Esophagus squamous epithelium (tissue), 5 donors: ENCODE measurements around the gene BLOC1S4. TPM values are rescaled to one million over a fixed set of nuclear protein-coding genes. Genes with fewer than 3 reads are reported as not detected.

Experiments
- DNase-seq: peaks from one replicate; lab custom pipeline; 2025; lab: John Stamatoyannopoulos, UW
- H3K27ac ChIP-seq, 4 donors: fragments of 200-600 bp; sonication (generic); one replicate each; pipeline ENCODE4 v1.5.1; 2016 to 2019; ENCODE audit warnings: mild to moderate bottlenecking in 1 of 4
- H3K27me3 ChIP-seq, 4 donors: fragments of 200-600 bp; sonication (generic); 1 replicate in 3 of 4; 2 replicates in 1 of 4; pipeline versions ENCODE4 v1.5.1 to v1.6.0; 2017 to 2021; ENCODE audit warnings: antibody characterized with exemption in 1 of 4
- H3K36me3 ChIP-seq, 3 donors: fragments of 200-600 bp; sonication (generic); one replicate each; pipeline ENCODE4 v1.5.1; 2016 to 2019
- H3K4me1 ChIP-seq, 3 donors: fragments of 200-600 bp; sonication (generic); one replicate each; pipeline ENCODE4 v1.5.1; 2017 to 2019
- H3K4me3 ChIP-seq, 4 donors: fragments of 200-600 bp; sonication (generic); 1 replicate in 3 of 4; 2 replicates in 1 of 4; pipeline ENCODE4 v1.5.1; 2016 to 2019; ENCODE audit warnings: mild to moderate bottlenecking in 2 of 4, moderate library complexity in 1 of 4
- H3K9me3 ChIP-seq, 3 donors: fragments of 200-600 bp; sonication (generic); one replicate each; pipeline ENCODE4 v1.5.1; 2016 to 2019
- CTCF ChIP-seq, 6 experiments: fragments of 450-650 bp in 4 of 6; fragments of 200-600 bp in 2 of 6; sonication (generic) in 2 of 6; IDR thresholded peaks; one replicate each; pipeline ENCODE4 v1.5.1; 2016 to 2019; ENCODE audit warnings: antibody characterized with exemption in 6 of 6, mild to moderate bottlenecking in 4 of 6, moderate library complexity in 4 of 6
- POLR2A ChIP-seq, 4 donors: fragments of 450-650 bp; IDR thresholded peaks; one replicate each; pipeline ENCODE4 v1.6.1; 2017; ENCODE audit warnings: antibody characterized with exemption in 4 of 4, mild to moderate bottlenecking in 4 of 4, moderate library complexity in 3 of 4
- WGBS, 2 donors: methylation state at CpG; one replicate each; pipeline ENCODE4 v1.1.5; 2018; 5-methylcytosine and 5-hydroxymethylcytosine counted together
- intact Hi-C: fragments of 100-400 bp; cut with DNase I; formaldehyde crosslinking; loops from one replicate; pipeline ENCODE4 v1.15.0; 2022
- total RNA-seq, 4 donors: library from RNA; depleted of rRNA; stranded (reverse); fragments of >200 nt; gene quantifications; one replicate each; pipeline ENCODE4 v1.1.0, GENCODE V29; 2016
- donor health status: DM: yes; HTN: yes; CAD: no.

BLOC1S4 gene
- total RNA-seq, 4 donors from 2014 or later, result 12.4 to 19.6 (median 14.3) TPM

- TF ChIP-seq POLR2A (IDR thresholded peaks at IDR 0.05) (no peak), CTCF (IDR thresholded peaks at IDR 0.05) (no peak)
- no peaks in the 10 kb centered on the region for H3K36me3 ChIP-seq
- H3K4me1 ChIP-seq, result peaks cover 0 to 57% (median 9%) of the 10 kb centered on the region in 3 donors
- H3K4me3 ChIP-seq, result no peak overlapping the region
- H3K9me3 ChIP-seq, result no peaks in the 10 kb centered on the region
- H3K27me3 ChIP-seq, result no peaks in the 10 kb centered on the region
- no peak overlapping the region for H3K27ac ChIP-seq
- intact Hi-C loops, result no loop called here
- WGBS, 2 donors, result 88 to 95% methylated on average over 2 of the region's 2 CpGs
- DNase-seq, result no peak
Observed at GRCh38 chr4:6765703-6766102, 49.7 kb downstream of the BLOC1S4 start.

Other genes starting within 250 kb of the BLOC1S4 start
- gene PPP2R2C, start 243.6 kb upstream of the BLOC1S4 start, total RNA-seq, result 10 to 100 TPM; 26.9 to 76.3 (median 53.7) TPM
- 10 to 100 TPM in 3 of 4 donors, 1 to 10 TPM in 1; 9.0 to 23.3 (median 14.3) TPM for gene MAN2B2, start 141.0 kb upstream of the BLOC1S4 start, total RNA-seq
- 100 to 1,000 TPM; 147 to 234 (median 186) TPM for gene MRFAP1, start 75.5 kb upstream of the BLOC1S4 start, total RNA-seq
- 10 to 100 TPM; 15.8 to 65.8 (median 51.8) TPM for gene S100P, start 22.3 kb upstream of the BLOC1S4 start, total RNA-seq
- 10 to 100 TPM; 29.5 to 63.5 (median 48.2) TPM for gene MRFAP1L1, start 6.3 kb upstream of the BLOC1S4 start, total RNA-seq
- 10 to 100 TPM; 19.4 to 46.8 (median 35.0) TPM for gene KIAA0232, start 66.6 kb downstream of the BLOC1S4 start, total RNA-seq
- 10 to 100 TPM; 28.2 to 50.4 (median 42.1) TPM for gene TBC1D14, start 193.7 kb downstream of the BLOC1S4 start, total RNA-seq